Measurements from ENCODE around the gene PRR12.

The PRR12 gene

GRCh38 chr19:49559443-49559842, 31.5 kb upstream of the PRR12 start:
- H3K9me3 Mint-ChIP-seq: no peaks in the 10 kb centered on the region
- H3K4me3 Mint-ChIP-seq: no peak overlapping the region
- H3K27ac Mint-ChIP-seq: no peak overlapping the region
- H3K27me3 Mint-ChIP-seq (ENCODE audit: low read depth): peaks cover 3% of the 10 kb centered on the region
- H3K4me1 Mint-ChIP-seq: no peaks in the 10 kb centered on the region
- H3K36me3 Mint-ChIP-seq (ENCODE audit: low read depth): peaks cover 43% of the 10 kb centered on the region
- no peak for TF ChIP-seq CTCF (IDR thresholded peaks at IDR 0.05; ENCODE audit: unreplicated experiment in 3 of 3)

GRCh38 chr19:49559928-49560327, 31.1 kb upstream of the PRR12 start:
- H3K36me3 Mint-ChIP-seq (ENCODE audit: low read depth): peaks cover 41% of the 10 kb centered on the region
- H3K27ac Mint-ChIP-seq: no peak overlapping the region
- no peaks in the 10 kb centered on the region for H3K4me1 Mint-ChIP-seq
- no peak for TF ChIP-seq CTCF (IDR thresholded peaks at IDR 0.05; ENCODE audit: unreplicated experiment in 3 of 3)
- H3K27me3 Mint-ChIP-seq (ENCODE audit: low read depth): peaks cover under 1% of the 10 kb centered on the region
- no peak overlapping the region for H3K4me3 Mint-ChIP-seq
- no peaks in the 10 kb centered on the region for H3K9me3 Mint-ChIP-seq

GRCh38 chr19:49560358-49560900, 30.6 kb upstream of the PRR12 start:
- Mint-ChIP-seq H3K36me3 (ENCODE audit: low read depth) (peaks cover 40% of the 10 kb centered on the region), H3K9me3 (no peaks in the 10 kb centered on the region), H3K27ac (no peak overlapping the region), H3K4me3 (no peak overlapping the region), H3K4me1 (peaks cover 4% of the 10 kb centered on the region), H3K27me3 (ENCODE audit: low read depth) (no peaks in the 10 kb centered on the region)
- no peak for TF ChIP-seq CTCF (IDR thresholded peaks at IDR 0.05; ENCODE audit: unreplicated experiment in 3 of 3)

- no peak overlapping the region for H3K4me3 Mint-ChIP-seq
- no peak overlapping the region for H3K27ac Mint-ChIP-seq
- no peak for TF ChIP-seq CTCF (IDR thresholded peaks at IDR 0.05; ENCODE audit: unreplicated experiment in 3 of 3)
- peaks cover 13% of the 10 kb centered on the region for H3K4me1 Mint-ChIP-seq
- peaks cover 15% of the 10 kb centered on the region for H3K36me3 Mint-ChIP-seq (ENCODE audit: low read depth)
- no peaks in the 10 kb centered on the region for H3K9me3 Mint-ChIP-seq
- H3K27me3 Mint-ChIP-seq (ENCODE audit: low read depth): no peaks in the 10 kb centered on the region
Measured at GRCh38 chr19:49564616-49565045, 26.4 kb upstream of the PRR12 start.

GRCh38 chr19:49565261-49565660, 25.7 kb upstream of the PRR12 start:
- H3K27ac Mint-ChIP-seq: no peak overlapping the region
- no peak for TF ChIP-seq CTCF (IDR thresholded peaks at IDR 0.05; ENCODE audit: unreplicated experiment in 3 of 3)
- H3K36me3 Mint-ChIP-seq (ENCODE audit: low read depth): peaks cover 11% of the 10 kb centered on the region
- H3K27me3 Mint-ChIP-seq (ENCODE audit: low read depth): no peaks in the 10 kb centered on the region
- H3K9me3 Mint-ChIP-seq: no peaks in the 10 kb centered on the region
- H3K4me3 Mint-ChIP-seq: no peak overlapping the region
- peaks cover 17% of the 10 kb centered on the region for H3K4me1 Mint-ChIP-seq

GRCh38 chr19:49566302-49566701, 24.7 kb upstream of the PRR12 start:
- H3K9me3 Mint-ChIP-seq: no peaks in the 10 kb centered on the region
- H3K36me3 Mint-ChIP-seq (ENCODE audit: low read depth): peaks cover 10% of the 10 kb centered on the region
- peaks cover 25% of the 10 kb centered on the region for H3K4me1 Mint-ChIP-seq
- no peak overlapping the region for H3K27ac Mint-ChIP-seq
- H3K27me3 Mint-ChIP-seq (ENCODE audit: low read depth): no peaks in the 10 kb centered on the region
- H3K4me3 Mint-ChIP-seq: no peak overlapping the region
- TF ChIP-seq CTCF (IDR thresholded peaks at IDR 0.05; ENCODE audit: unreplicated experiment in 3 of 3): no peak
